AG04450 (cell line): ENCODE measurements around the gene ABCC3. TPM values are rescaled to one million over a fixed set of nuclear protein-coding genes. Genes with fewer than 3 reads are reported as not detected.

Source experiments
- CTCF ChIA-PET: fragments of 300-600, 350-600 bp; formaldehyde crosslinking; extraction: SDS; loops from one replicate; lab custom pipeline; 2022; ENCODE audit warnings: antibody characterized with exemption, inconsistent platforms; lab: Charles Lee
- POLR2A ChIA-PET: fragments of 350-600 bp; formaldehyde crosslinking; extraction: SDS; loops from one replicate; lab custom pipeline; 2021; ENCODE audit warnings: antibody characterized with exemption, inconsistent platforms; lab: Yijun Ruan, JAX
- DNase-seq: peaks from one replicate; pipeline ENCODE4 v3.0.0-alpha.2; 2011; ENCODE audit warnings: low read depth, low spot score
- H3K27ac ChIP-seq: one replicate; pipeline ENCODE4 v1.5.1; 2012; ENCODE audit warnings: low read depth, low read length, control low read depth
- H3K27me3 ChIP-seq: one replicate; pipeline ENCODE4 v1.6.0; 2012; ENCODE audit warnings: low read length; ENCODE audit not compliant: control insufficient read depth, insufficient read depth
- H3K4me3 ChIP-seq: 2 replicates; pipeline ENCODE4 v1.5.1; 2011; ENCODE audit warnings: mild to moderate bottlenecking, low read depth, low read length, control low read depth
- H3K9me3 ChIP-seq: 2 replicates; pipeline ENCODE4 v1.5.1; 2012; ENCODE audit warnings: low read length; ENCODE audit not compliant: control insufficient read depth, insufficient read depth
- polyA plus RNA-seq: library from polyadenylated mRNA; depleted of rRNA; stranded (reverse); fragments of >200 nt; gene quantifications from 2 replicates; pipeline ENCODE4 v1.2.3, GENCODE V29; 2011
- TF ChIP-seq, protein P1 (sequence below): IDR thresholded peaks from 2 replicates; pipeline ENCODE4 v1.5.1; 2011; ENCODE audit warnings: low read depth, low read length, control low read depth, inconsistent platforms

The ABCC3 gene
- polyA plus RNA-seq, 1 experiment: 21.7 TPM

DNA sequence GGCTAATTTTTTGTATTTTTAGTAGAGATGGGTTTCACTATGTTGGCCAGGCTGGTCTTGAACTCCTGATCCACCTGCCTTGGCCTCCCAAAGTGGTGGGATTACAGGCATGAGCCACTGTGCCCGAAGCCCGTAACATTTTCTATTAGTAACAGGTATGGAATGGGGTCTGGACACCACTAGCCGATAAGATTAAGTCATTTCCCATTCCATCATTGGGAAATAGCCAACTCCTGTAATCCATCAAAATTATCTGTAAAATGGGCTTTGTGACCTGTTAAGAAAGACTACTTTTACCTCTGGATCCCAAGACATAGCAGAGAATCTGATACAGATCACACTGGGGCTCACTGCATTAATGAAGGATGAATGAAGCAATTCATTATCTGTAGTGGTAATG is 80.8 kb downstream of the ABCC3 start:
- TF ChIP-seq, protein P1, sequence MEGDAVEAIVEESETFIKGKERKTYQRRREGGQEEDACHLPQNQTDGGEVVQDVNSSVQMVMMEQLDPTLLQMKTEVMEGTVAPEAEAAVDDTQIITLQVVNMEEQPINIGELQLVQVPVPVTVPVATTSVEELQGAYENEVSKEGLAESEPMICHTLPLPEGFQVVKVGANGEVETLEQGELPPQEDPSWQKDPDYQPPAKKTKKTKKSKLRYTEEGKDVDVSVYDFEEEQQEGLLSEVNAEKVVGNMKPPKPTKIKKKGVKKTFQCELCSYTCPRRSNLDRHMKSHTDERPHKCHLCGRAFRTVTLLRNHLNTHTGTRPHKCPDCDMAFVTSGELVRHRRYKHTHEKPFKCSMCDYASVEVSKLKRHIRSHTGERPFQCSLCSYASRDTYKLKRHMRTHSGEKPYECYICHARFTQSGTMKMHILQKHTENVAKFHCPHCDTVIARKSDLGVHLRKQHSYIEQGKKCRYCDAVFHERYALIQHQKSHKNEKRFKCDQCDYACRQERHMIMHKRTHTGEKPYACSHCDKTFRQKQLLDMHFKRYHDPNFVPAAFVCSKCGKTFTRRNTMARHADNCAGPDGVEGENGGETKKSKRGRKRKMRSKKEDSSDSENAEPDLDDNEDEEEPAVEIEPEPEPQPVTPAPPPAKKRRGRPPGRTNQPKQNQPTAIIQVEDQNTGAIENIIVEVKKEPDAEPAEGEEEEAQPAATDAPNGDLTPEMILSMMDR: no peak
- Histone ChIP-seq H3K4me3 (no peak overlapping the region), H3K27me3 (no peaks in the 10 kb centered on the region), H3K27ac (no peak overlapping the region), H3K9me3 (no peaks in the 10 kb centered on the region)
- DNase-seq: no peak
- CTCF ChIA-PET: no interaction called here
- POLR2A ChIA-PET: no interaction called here

- H3K27ac ChIP-seq: peak within 1 kb of the TSS; percentile 96
- DNase-seq: peak; percentile 78
- H3K27me3 ChIP-seq: no peaks in the 10 kb centered on the region
- H3K4me3 ChIP-seq: peak within 1 kb of the TSS; percentile 93
- TF ChIP-seq, protein P1: no peak
- no peaks in the 10 kb centered on the region for H3K9me3 ChIP-seq
- POLR2A ChIA-PET: interaction anchor here (0.5 to 1.6 kb wide), 8 partner anchors 8 to 168 kb away, joined by 3 to 19 read pairs (median 6); partner anchors contain the start of genes ANKRD40 and TOB1
- CTCF ChIA-PET: no interaction called here
Measured at GRCh38 chr17:50719144-50719923, 84.7 kb downstream of the ABCC3 start, which contains the start of gene LUC7L3. TSS of gene LUC7L3 (plus strand) at chr17:50719603. CDS start at chr17:50719733, 130 bp downstream.

DNA sequence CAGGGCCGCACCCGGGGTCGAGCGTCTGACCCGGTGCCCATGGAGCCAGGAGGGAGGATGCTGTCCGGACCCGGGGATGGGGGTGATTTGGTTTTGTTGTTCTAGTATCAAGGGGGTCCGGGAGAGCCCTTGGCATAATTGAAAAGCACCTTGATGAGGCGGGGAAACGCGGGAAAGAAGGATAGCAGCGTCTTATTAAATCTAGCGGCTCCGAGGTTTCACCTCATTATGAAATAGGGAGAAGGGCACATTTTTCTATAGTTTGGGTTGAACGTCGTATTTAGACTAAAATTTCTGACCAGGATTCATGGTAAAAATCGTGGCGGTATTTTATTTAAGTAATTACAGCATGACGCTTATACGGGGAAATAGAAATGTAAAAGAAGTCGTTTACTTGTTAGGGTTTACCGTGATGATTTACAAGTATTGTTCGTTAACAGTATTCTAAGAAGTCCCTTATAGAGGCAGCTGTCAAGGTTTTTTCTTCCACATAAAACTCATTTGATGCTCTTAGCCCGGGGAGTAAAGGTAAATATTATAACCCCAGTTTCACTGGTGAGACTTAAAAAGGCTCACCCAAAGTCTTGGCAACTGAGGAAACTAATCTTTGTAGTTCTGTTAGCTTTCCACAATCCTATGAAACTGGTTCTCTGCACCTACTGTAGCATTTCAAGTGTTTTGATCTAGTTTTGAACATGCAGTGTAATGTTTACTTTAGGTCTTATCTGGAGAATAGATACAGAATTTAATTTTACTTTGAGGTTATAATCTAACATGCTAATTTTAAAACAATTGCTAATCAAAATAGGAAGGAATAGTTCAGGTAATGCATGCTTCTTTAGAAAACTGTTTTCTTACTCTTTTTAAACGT is 85.5 kb downstream of the ABCC3 start:
- H3K27ac ChIP-seq: peak overlapping the region; percentile 96
- H3K27me3 ChIP-seq: no peaks in the 10 kb centered on the region
- ChIA-PET POLR2A (interaction anchor here (0.5 to 1.6 kb wide), 7 partner anchors 9 to 169 kb away, joined by 3 to 19 read pairs (median 6); partner anchors contain the start of genes ANKRD40 and TOB1), CTCF (no interaction called here)
- peak overlapping the region; percentile 93 for H3K4me3 ChIP-seq
- DNase-seq: no peak
- no peaks in the 10 kb centered on the region for H3K9me3 ChIP-seq
- TF ChIP-seq, protein P1: no peak

GRCh38 chr17:50721194-50722010 is 86.7 kb downstream of the ABCC3 start:
- ChIA-PET CTCF (interaction anchor here (1.4 kb wide), 1 partner anchor 171 kb away, joined by 4 read pairs; no protein-coding TSS in a partner anchor), POLR2A (interaction anchor here (0.6 kb wide), 1 partner anchor 1044 kb away, joined by 4 read pairs; no protein-coding TSS in a partner anchor)
- DNase-seq: no peak
- Histone ChIP-seq H3K27ac (no peak overlapping the region), H3K27me3 (no peaks in the 10 kb centered on the region), H3K4me3 (peak overlapping the region; percentile 93), H3K9me3 (no peaks in the 10 kb centered on the region)
- TF ChIP-seq, protein P1: no peak
